HG03159 (cell line): Measurements from ENCODE around the gene ARL16.
"Not testable (repeated sequence)": the region's sequence is repeated elsewhere in the genome, so short reads cannot be mapped to it uniquely, and the experiment has no call there.

Experiments used
- ATAC-seq: cut with Tn5 transposase; IDR thresholded peaks from one replicate; pipeline ENCODE4 v1.9.1; 2021; ENCODE audit warnings: mild to moderate bottlenecking, moderate library complexity; ENCODE audit not compliant: unreplicated experiment

ARL16 gene

GRCh38 chr17:81696218-81696941, 12.8 kb upstream of the ARL16 start:
- ATAC-seq, result no peak

DNA sequence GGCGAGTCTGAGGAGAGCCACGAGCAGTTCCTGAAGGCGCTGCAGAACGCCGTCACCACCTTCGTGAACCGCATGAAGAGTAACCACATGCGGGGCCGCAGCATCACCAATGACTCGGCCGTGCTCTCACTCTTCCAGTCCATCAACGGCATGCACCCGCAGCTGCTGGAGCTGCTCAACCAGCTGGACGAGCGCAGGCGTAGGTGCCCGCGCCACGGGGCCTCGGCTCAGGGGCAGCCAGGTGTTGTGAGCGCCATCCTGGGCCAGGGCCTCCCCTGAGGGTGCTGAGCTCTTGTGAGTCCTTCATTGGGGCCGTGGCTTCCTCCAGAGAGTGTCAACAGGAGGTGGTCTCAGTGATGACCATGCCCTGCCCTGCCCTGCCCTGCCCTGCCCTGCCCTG, 12.2 kb upstream of the ARL16 start:
- no peak for ATAC-seq

DNA sequence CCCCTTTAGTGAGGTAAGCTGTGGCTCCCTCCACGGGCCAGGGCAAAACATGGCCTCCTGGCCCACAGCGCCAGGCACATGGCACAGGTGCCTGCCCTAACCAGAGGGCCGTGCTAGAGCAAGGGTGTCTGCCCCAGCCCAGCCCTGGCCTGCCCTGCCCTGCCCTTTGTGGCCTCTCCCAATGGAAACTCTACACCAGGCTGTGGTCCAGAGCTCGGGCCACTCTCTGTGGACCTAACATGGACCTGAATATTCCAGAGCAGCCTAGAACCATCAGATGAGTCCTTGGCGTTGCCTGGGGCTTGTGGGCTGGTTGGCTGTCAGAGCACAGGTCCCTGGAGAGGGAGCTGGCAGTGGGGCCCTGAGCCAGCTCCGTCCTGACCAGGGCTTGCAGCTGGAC, 11.6 kb upstream of the ARL16 start:
- no peak for ATAC-seq

DNA sequence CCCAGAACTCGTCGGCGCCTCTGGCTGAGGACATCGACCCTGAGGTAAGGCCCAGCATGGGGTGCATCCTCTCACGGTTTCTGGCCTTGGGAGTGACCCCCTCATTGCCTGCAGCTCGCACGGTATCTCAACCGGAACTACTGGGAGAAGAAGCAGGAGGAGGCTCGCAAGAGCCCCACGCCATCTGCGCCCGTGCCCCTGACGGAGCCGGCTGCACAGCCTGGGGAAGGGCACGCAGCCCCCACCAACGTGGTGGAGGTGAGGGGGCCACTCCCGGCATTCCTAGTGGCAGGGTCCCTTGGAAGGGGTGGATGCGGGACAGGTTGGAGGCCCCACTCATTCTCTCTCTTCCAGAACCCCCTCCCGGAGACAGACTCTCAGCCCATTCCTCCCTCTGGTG, 11.2 kb upstream of the ARL16 start:
- ATAC-seq, result no peak

DNA sequence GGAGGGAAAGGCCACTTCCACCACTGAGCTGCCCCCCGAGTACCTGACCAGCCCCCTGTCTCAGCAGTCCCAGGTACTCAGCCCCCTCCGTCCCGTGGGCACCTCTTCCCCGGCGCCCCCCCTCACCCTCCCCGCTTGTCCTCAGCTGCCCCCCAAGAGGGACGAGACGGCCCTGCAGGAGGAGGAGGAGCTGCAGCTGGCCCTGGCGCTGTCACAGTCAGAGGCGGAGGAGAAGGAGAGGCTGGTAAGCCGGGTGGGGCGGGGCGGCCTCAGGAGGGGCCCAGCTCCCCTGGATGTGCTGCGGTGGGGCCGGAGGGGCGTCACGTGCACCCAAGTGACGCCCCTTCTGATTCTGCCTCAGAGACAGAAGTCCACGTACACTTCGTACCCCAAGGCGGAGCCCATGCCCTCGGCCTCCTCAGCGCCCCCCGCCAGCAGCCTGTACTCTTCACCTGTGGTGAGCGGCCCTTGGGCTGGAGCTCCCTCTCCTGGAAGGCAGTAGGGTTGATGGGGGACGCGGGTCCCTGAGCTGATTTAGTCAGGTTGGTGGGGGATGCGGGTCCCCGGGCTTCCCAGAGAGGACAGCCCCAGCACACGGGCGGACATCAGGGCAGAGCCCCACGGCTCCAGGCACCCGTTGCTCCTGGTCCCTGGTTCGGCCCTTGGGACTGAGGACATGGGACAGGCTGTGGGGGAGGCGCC, 10.1 kb upstream of the ARL16 start:
- ATAC-seq, result no peak

DNA sequence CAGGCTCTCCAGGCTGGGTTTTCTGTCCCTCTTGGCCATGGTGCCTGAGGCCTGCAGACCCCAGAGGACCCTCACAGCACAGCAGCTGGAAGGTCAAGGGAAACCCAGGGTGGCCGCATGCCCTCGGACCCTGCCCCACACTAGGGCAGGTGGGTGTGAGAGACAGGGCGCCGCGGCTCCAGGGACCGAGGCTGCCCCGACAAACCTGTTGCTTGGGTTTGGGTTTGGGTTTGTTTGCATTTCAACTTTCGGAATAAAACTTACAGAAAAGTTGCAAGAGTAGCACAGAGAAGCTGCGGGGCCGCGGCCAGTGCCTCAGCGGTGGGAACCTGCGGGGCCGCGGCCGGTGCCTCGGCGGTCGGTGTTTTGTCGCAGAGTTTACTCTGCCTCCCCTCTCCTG, 8.0 kb upstream of the ARL16 start:
- ATAC-seq, result no peak

GRCh38 chr17:81691196-81691595, 7.6 kb upstream of the ARL16 start:
- ATAC-seq, result no peak

GRCh38 chr17:81690549-81690948, 7.0 kb upstream of the ARL16 start:
- no peak for ATAC-seq

DNA sequence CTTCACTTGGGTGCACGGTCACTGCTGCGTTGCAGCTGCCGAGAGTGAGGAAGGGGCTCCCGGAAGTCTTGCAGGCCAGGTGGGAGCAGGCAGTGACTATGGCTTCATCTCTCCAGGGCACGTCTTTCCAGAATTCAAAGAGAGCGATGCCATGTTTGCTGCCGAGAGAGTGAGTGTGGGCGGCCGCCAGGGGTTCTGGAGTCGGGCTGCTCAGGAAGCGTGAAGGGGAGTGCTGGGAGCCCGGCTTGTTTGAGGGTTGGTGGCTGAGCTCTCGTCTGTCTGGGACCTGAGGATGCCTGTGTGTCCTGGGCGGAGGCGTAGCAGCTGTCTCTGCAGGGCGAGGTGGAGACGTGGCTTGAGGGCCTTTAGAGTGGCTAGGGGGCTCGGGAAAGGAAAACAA, 6.5 kb upstream of the ARL16 start:
- no peak for ATAC-seq

GRCh38 chr17:81688616-81689015, 5.0 kb upstream of the ARL16 start:
- ATAC-seq, result no peak

DNA sequence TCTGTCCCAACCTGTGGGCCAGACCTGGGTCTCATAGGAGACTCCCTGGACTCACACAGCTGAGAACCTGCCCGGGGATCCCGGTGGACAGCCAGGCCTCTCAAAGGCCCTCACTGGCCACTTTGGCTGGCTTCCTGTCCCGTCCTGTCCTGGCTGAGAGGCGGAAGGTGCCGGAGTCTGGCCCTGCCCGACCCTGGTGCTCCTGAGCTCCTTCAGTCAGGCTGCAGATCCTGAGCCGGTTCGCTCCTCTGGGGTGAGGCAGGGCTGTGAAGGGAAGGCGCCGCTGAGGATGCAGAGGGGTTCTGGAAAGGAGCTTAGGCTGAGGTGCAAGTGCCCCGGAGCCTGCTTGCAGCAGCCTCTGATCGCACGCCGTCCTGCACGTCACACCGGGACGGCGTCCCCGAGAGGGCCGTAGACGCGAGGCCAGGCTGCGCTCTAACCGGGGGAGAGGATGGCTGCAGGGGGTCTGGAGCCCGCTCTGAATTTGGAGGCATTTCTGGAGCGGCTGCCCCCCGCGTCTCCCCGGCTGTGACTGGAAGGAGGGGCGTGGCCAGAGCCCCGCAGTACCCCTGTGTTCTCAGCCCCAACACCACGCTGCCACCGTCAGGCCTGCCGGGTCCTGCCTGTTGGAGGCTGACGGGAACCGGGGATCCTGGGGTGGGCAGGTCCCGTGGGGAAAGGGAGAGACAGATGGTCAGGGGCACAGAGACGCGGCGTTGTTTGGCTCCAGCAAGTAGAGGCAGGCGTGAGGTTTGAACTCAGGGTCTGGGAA, 4.4 kb upstream of the ARL16 start:
- no peak for ATAC-seq

- ATAC-seq, result no peak
These were observed 3.0 kb upstream of the ARL16 start for GRCh38 chr17:81686614-81687013.

- no peak for ATAC-seq
These were observed 1.5 kb upstream of the ARL16 start for GRCh38 chr17:81685108-81685507.

DNA sequence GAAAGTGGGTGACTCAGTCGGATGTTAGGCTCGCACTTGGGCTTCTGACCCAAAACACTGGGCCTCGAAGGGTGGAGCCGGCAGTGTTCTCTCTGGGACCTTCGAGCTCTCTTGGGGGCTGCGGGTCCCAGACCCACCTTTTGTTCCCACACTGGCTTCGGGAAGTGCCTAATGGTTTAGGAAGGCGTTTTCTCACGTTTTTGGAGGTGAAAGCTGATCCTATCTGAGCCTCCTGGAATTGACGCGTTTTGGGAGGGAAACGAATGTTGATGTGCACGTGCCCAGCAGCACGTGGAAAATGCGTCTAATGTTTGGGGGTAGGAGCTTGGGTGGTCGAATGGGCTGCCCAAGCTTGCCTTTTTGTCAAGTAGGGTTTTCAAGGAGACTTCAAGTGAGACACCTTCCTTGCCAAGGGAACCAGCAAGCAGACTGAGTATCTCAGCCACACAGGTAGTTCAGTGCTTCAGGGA, 880 bp upstream of the ARL16 start:
- ATAC-seq, result no peak

DNA sequence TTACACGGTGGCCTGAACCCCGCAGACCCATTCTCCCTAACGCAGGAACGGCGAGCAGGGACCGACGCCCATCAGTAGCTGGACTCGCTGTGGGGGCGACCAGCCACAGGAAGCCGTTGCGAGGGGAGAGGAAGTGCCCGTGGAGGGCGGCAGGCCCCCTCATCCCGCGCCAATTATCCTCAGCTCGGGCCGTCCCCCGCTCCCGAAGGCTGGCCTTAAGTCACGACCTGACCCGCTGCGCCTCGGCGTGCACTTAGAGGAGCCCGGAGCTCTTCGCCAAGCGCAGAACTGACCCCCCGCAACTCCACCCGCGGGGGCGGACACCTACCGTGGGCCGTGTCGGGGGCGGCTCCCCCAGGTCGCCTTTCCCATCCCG, 401 bp downstream of the ARL16 start:
- ATAC-seq, result no peak

DNA sequence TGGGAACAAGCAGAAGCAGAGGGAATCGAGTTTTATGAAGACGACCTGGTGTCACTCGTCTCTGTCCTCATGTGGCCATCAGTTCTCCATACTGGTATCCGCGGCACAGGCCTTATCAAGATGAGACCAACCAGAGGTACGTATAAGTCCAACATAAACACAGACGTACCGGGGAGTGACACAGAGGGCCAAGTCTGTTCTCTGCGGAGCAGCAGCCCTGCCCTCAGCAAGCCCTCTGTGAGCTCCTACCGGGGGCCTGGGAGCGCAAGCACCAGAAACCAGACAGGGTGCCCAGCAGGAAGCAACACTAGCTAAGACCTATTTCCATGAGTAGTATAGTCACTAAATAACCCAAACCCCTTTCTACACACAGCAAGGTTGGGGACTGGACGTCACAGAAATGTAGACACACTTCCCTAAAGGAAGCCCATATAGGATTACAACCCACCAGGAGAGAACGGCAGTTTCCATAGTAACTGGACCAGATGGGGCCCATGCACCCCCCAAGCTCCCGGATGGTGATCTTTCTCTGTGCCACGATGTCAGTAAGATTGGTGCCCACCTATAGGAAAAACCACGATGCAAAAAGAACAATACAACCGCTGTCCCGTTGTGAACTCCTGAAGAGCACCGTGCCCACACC, 911 bp downstream of the ARL16 start:
- no peak for ATAC-seq

GRCh38 chr17:81681672-81682071, 1.9 kb downstream of the ARL16 start:
- ATAC-seq, result no peak

- no peak for ATAC-seq
These were observed 3.4 kb downstream of the ARL16 start for GRCh38 chr17:81680150-81680549.

GRCh38 chr17:81676906-81677305, 6.7 kb downstream of the ARL16 start:
- ATAC-seq, result no peak

DNA sequence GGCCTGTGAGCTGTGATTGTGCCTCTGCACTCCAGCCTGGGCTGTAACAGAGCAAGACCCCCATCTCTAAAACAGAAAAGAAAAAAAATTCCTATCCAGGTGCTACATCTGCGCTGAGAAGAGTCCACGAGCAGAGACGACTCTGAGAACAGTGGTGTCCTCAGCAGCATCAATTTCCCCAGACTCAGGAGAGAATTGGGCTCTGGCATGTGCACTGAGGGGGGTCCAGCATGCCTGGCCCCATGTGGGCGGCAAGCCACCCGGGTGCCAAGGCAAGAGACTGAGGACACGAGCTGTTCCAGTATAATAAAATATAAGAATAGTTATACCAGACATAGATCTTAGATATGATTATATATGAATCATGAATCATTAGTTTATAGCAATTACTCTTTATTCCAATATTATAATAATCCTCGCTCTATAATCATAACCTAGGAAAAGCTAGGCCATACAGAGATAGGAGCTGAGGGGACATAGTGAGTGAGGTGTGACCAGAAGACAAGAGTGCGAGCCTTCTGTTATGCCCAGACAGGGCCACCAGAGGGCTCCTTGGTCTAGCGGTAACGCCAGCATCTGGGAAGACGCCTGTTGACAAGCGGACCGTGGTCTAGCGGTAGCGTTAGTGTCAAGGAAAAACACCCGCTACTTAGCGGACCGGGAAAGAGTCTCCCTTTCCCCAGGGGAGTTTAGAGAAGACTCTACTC, 7.9 kb downstream of the ARL16 start:
- ATAC-seq, result not testable (repeated sequence)
